ENCODE results near the gene CMTM6. TPM values are rescaled to one million over a fixed set of nuclear protein-coding genes. Genes with fewer than 3 reads are reported as not detected.

Gene CMTM6
- total and polyA plus RNA-seq, 2 of the 13 experiments (the other 11 are each of a cell fraction or from before 2014, with no cell fraction given), result 25.6 to 55.7 TPM

- Histone ChIP-seq H3K36me3 (replicated peaks in 1 of 2; ENCODE audit: control insufficient read depth in 1 of 2, insufficient read depth in 2 of 2, low read length in 2 of 2) (peaks cover 1 to 36% of the 10 kb centered on the region in 2 experiments; a peak in 4 of 5 replicates), H3K4me3 (replicated peaks in 1 of 3; ENCODE audit: insufficient read depth in 1 of 3, low read depth in 2 of 3, low read length in 3 of 3) (no peak overlapping the region), H3K27ac (ENCODE audit: extremely low read length, insufficient read depth, low read length) (no peak overlapping the region), H3K9ac (ENCODE audit: insufficient read depth, low read depth, low read length) (no peak overlapping the region), H3K27me3 (ENCODE audit: control insufficient read depth in 1 of 2, insufficient read depth in 2 of 2, low read length in 2 of 2) (no peaks in the 10 kb centered on the region), H4K20me1 (ENCODE audit: insufficient read depth, low read length) (no peaks in the 10 kb centered on the region), H3K4me1 (ENCODE audit: insufficient read depth, low read length) (peaks cover 12% of the 10 kb centered on the region), H3K79me2 (ENCODE audit: insufficient read depth, low read length) (no peaks in the 10 kb centered on the region), H3K4me2 (ENCODE audit: low read depth, low read length) (no peak overlapping the region), H2AFZ (ENCODE audit: low read length) (no peak overlapping the region), H3K9me3 (ENCODE audit: low read length) (no peaks in the 10 kb centered on the region)
- TF ChIP-seq ZNF605 (CRISPR knock-in tag; IDR thresholded peaks at IDR 0.05), result no peak
- TF ChIP-seq HIC2 (CRISPR knock-in tag; IDR thresholded peaks at IDR 0.05; ENCODE audit: low read depth), result no peak
- no peak for TF ChIP-seq GABPA (IDR thresholded peaks at IDR 0.05; ENCODE audit: low read depth, low read length)
- TF ChIP-seq GABPA (CRISPR knock-in tag; IDR thresholded peaks at IDR 0.05; ENCODE audit: low read depth), result no peak
- TF ChIP-seq ZNF451 (CRISPR knock-in tag; IDR thresholded peaks at IDR 0.05), result no peak
- TF ChIP-seq MXD3 (CRISPR knock-in tag; IDR thresholded peaks at IDR 0.05), result no peak
- no peak for TF ChIP-seq PHF8 (CRISPR knock-in tag; IDR thresholded peaks at IDR 0.05)
- no peak for TF ChIP-seq ZNF777 (CRISPR knock-in tag; IDR thresholded peaks at IDR 0.05)
- no peak for TF ChIP-seq ELF3 (CRISPR knock-in tag; IDR thresholded peaks at IDR 0.05)
- no peak for TF ChIP-seq ISL2 (CRISPR knock-in tag; IDR thresholded peaks at IDR 0.05)
- TF ChIP-seq FOXP1 (IDR thresholded peaks at IDR 0.05), result no peak
- TF ChIP-seq FOXP1 (CRISPR knock-in tag; IDR thresholded peaks at IDR 0.05), result no peak
- TF ChIP-seq MED1 (CRISPR knock-in tag; IDR thresholded peaks at IDR 0.05), result no peak
- no peak for TF ChIP-seq ZNF839 (CRISPR knock-in tag; IDR thresholded peaks at IDR 0.05; ENCODE audit: borderline replicate concordance)
- no peak for TF ChIP-seq ZNF333 (CRISPR knock-in tag; IDR thresholded peaks at IDR 0.05; ENCODE audit: borderline replicate concordance)
- no peak for TF ChIP-seq ZNF740 (CRISPR knock-in tag; IDR thresholded peaks at IDR 0.05)
- no peak for TF ChIP-seq ZNF883 (CRISPR knock-in tag; IDR thresholded peaks at IDR 0.05; ENCODE audit: not compliant biosample characterization)
- TF ChIP-seq HMGA1 (CRISPR knock-in tag; conservative IDR thresholded peaks at IDR 0.05), result no peak
- TF ChIP-seq FOXK1 (CRISPR knock-in tag; IDR thresholded peaks at IDR 0.05; ENCODE audit: borderline replicate concordance, low read depth), result no peak
- no peak for TF ChIP-seq ATRX (CRISPR knock-in tag; IDR thresholded peaks at IDR 0.05; ENCODE audit: borderline replicate concordance)
- CTCF ChIA-PET (ENCODE audit: low intra/inter-chr PET ratio, low total read pairs), result no interaction called here
- whole genome bisulfite sequencing (ENCODE audit: low lambda C conversion rate), result 90% methylated on average over 1 of the region's 1 CpG
- FAIRE-seq (no peak), DNase-seq (ENCODE audit: low spot score) (no peak), ATAC-seq (no peak)
- in situ Hi-C loops (cut with HindIII; ENCODE audit: extremely low pct_ligation_motif_present, low pct_unique_long_range_greater_than_20kb), result no loop called here
- intact Hi-C loops (cut with micrococcal nuclease; ENCODE audit: unreplicated experiment), result no loop called here
- POLR2A ChIA-PET, result no interaction called here
- no TSS peak for BruUV-seq (replicated peaks)
Measured at GRCh38 chr3:32483772-32484171, 18.9 kb downstream of the CMTM6 start.
